H1 (cell line): ENCODE measurements around the gene TK1. TPM values are rescaled to one million over a fixed set of nuclear protein-coding genes. Genes with fewer than 3 reads are reported as not detected.

Experiments
- CTCF ChIA-PET: fragments of 300-600 bp; sonication (Branson Sonifier 250); formaldehyde crosslinking; loops from one replicate; lab custom pipeline; 2021; ENCODE audit not compliant: partially characterized antibody; lab: Charles Lee
- POLR2A ChIA-PET: fragments of 300-600 bp; sonication (Branson Sonifier 250); formaldehyde crosslinking; loops from one replicate; lab custom pipeline; 2021; ENCODE audit warnings: inconsistent platforms; ENCODE audit not compliant: partially characterized antibody; lab: Charles Lee
- DNase-seq, 2 experiments: peaks; one replicate each; pipeline versions ENCODE4 v3.0.0 to v3.0.0-alpha.2; 2010 to 2022; ENCODE audit warnings: low spot score in 2 of 2, low read depth in 1 of 2, mixed read lengths in 1 of 2
- FAIRE-seq: peaks from 2 replicates; lab custom pipeline; 2011; peaks lifted over from hg19 to GRCh38; lab: Jason Lieb, UNC
- H2AFZ ChIP-seq: 2 replicates; pipeline ENCODE4 v1.8.1; 2012; ENCODE audit warnings: low read length, inconsistent platforms
- H2AK5ac ChIP-seq: 2 replicates; pipeline ENCODE4 v1.6.1; 2013; ENCODE audit warnings: low read depth, low read length
- H2BK120ac ChIP-seq: replicated peaks from 2 replicates; pipeline ENCODE3; 2013; ENCODE audit warnings: low read depth, low read length, inconsistent platforms
- H2BK12ac ChIP-seq: 2 replicates; pipeline ENCODE4 v1.6.1; 2013; ENCODE audit warnings: low read depth, low read length
- H2BK15ac ChIP-seq: 2 replicates; pipeline ENCODE4 v1.6.1; 2013; ENCODE audit warnings: low read length
- H2BK20ac ChIP-seq: 2 replicates; pipeline ENCODE4 v1.6.1; 2013; ENCODE audit warnings: low read length
- H2BK5ac ChIP-seq: 2 replicates; pipeline ENCODE4 v1.6.1; 2013; ENCODE audit warnings: low read depth, low read length
- H3K14ac ChIP-seq: 2 replicates; pipeline ENCODE4 v1.6.1; 2013; ENCODE audit warnings: inconsistent platforms; ENCODE audit not compliant: insufficient read length
- H3K18ac ChIP-seq: 2 replicates; pipeline ENCODE4 v1.6.1; 2013; ENCODE audit warnings: low read length; ENCODE audit errors: extremely low read depth
- H3K23ac ChIP-seq: 2 replicates; pipeline ENCODE4 v1.6.1; 2013; ENCODE audit warnings: inconsistent platforms; ENCODE audit not compliant: insufficient read length
- H3K23me2 ChIP-seq: 2 replicates; pipeline ENCODE4 v1.6.1; 2013; ENCODE audit warnings: low read depth, low read length
- H3K27ac ChIP-seq: 2 replicates; pipeline ENCODE4 v1.6.1; 2011; ENCODE audit warnings: low read depth, low read length, inconsistent platforms
- H3K27me3 ChIP-seq, 4 experiments: replicated peaks in 1 of 4; 1 replicate in 1 of 4; 2 replicates in 3 of 4; pipeline versions ENCODE4 v1.6.1 to v1.8.1; 2011 to 2013; ENCODE audit warnings: low read length in 3 of 4, mild to moderate bottlenecking in 3 of 4, inconsistent platforms in 2 of 4, mixed read lengths in 2 of 4, moderate library complexity in 1 of 4; ENCODE audit not compliant: control insufficient read depth in 3 of 4, insufficient read depth in 3 of 4; ENCODE audit errors: extremely low read depth in 1 of 4
- H3K36me3 ChIP-seq, 4 experiments: 2 replicates each; pipeline versions ENCODE4 v1.6.1 to v1.8.1; 2011 to 2013; ENCODE audit warnings: mild to moderate bottlenecking in 4 of 4, low read length in 3 of 4, moderate library complexity in 2 of 4, control low read depth in 1 of 4, inconsistent platforms in 1 of 4; ENCODE audit not compliant: insufficient read depth in 4 of 4, control insufficient read depth in 2 of 4
- H3K4ac ChIP-seq: replicated peaks from 2 replicates; pipeline ENCODE3; 2013; ENCODE audit warnings: low read length, low read depth, mixed read lengths, inconsistent platforms; ENCODE audit not compliant: insufficient read length
- H3K4me1 ChIP-seq, 4 experiments: replicated peaks in 1 of 4; 1 replicate in 1 of 4; 2 replicates in 3 of 4; pipeline versions ENCODE4 v1.6.1 to v1.8.1; 2011 to 2013; ENCODE audit warnings: low read length in 3 of 4, inconsistent platforms in 2 of 4, mixed read lengths in 1 of 4; ENCODE audit not compliant: insufficient read depth in 4 of 4, control insufficient read depth in 3 of 4
- H3K4me2 ChIP-seq, 2 experiments: 2 replicates each; pipeline versions ENCODE4 v1.6.1 to v1.8.1; 2011 to 2013; ENCODE audit warnings: low read depth in 2 of 2, low read length in 2 of 2, control low read depth in 1 of 2, inconsistent platforms in 1 of 2, mild to moderate bottlenecking in 1 of 2; ENCODE audit not compliant: insufficient read depth in 1 of 2
- H3K4me3 ChIP-seq, 4 experiments: fragments of 200-600, 300-600 bp in 1 of 4; sonication (generic), shearing (Covaris generic), sonication (Bioruptor Twin) in 1 of 4; 2 replicates each; pipeline versions ENCODE4 v1.5.1 to v1.8.1; 2011 to 2016; ENCODE audit warnings: low read length in 4 of 4, low read depth in 3 of 4, control low read depth in 2 of 4, inconsistent platforms in 2 of 4, mild to moderate bottlenecking in 2 of 4, mixed read lengths in 1 of 4, moderate library complexity in 1 of 4; ENCODE audit not compliant: insufficient read depth in 2 of 4; ENCODE audit errors: extremely low read depth in 1 of 4
- H3K56ac ChIP-seq: replicated peaks from 2 replicates; pipeline ENCODE3; 2013; ENCODE audit warnings: low read depth, mild to moderate bottlenecking, mixed read lengths, low read length, inconsistent platforms; ENCODE audit not compliant: insufficient read length
- H3K79me1 ChIP-seq: 2 replicates; pipeline ENCODE4 v1.6.1; 2013; ENCODE audit warnings: low read depth, low read length, control low read depth
- H3K79me2 ChIP-seq, 2 experiments: 2 replicates each; pipeline versions ENCODE4 v1.6.1 to v1.8.1; 2012 to 2013; ENCODE audit warnings: low read length in 2 of 2, mild to moderate bottlenecking in 2 of 2, inconsistent platforms in 1 of 2; ENCODE audit not compliant: insufficient read depth in 2 of 2, control insufficient read depth in 1 of 2
- H3K9ac ChIP-seq, 4 experiments: replicated peaks in 1 of 4; 1 replicate in 1 of 4; 2 replicates in 3 of 4; pipeline versions ENCODE4 v1.6.1 to v1.8.1; 2011 to 2013; ENCODE audit warnings: low read depth in 3 of 4, low read length in 3 of 4, control low read depth in 2 of 4, mild to moderate bottlenecking in 2 of 4, moderate library complexity in 2 of 4, inconsistent platforms in 1 of 4; ENCODE audit errors: extremely low read depth in 1 of 4
- H3K9me3 ChIP-seq, 2 experiments: 2 replicates each; pipeline versions ENCODE4 v1.6.1 to v1.8.1; 2012 to 2013; ENCODE audit warnings: mild to moderate bottlenecking in 2 of 2, moderate library complexity in 2 of 2, control low read depth in 1 of 2, inconsistent platforms in 1 of 2, low read depth in 1 of 2, low read length in 1 of 2, mixed read lengths in 1 of 2; ENCODE audit not compliant: insufficient read depth in 2 of 2
- H4K20me1 ChIP-seq, 2 experiments: replicated peaks in 1 of 2; 2 replicates each; pipeline versions ENCODE3 to v1.8.1; 2011 to 2013; ENCODE audit warnings: inconsistent platforms in 2 of 2, low read length in 2 of 2, mild to moderate bottlenecking in 1 of 2; ENCODE audit not compliant: insufficient read depth in 2 of 2, control insufficient read depth in 1 of 2
- H4K5ac ChIP-seq: 2 replicates; pipeline ENCODE4 v1.6.1; 2013; ENCODE audit warnings: low read length, low read depth, mixed read lengths, inconsistent platforms; ENCODE audit not compliant: insufficient read length
- H4K8ac ChIP-seq: 2 replicates; pipeline ENCODE4 v1.8.0; 2013; ENCODE audit warnings: mild to moderate bottlenecking, moderate library complexity, low read length, inconsistent platforms; ENCODE audit not compliant: insufficient read depth; ENCODE audit errors: extremely low read depth
- H4K91ac ChIP-seq: replicated peaks from 2 replicates; pipeline ENCODE3; 2013; ENCODE audit warnings: low read length, mixed read lengths, inconsistent platforms; ENCODE audit not compliant: insufficient read length
- BCL11A ChIP-seq, 2 experiments: IDR thresholded peaks; one replicate each; pipeline ENCODE4 v1.6.1; 2011; ENCODE audit warnings: low read depth in 2 of 2, low read length in 2 of 2, mild to moderate bottlenecking in 2 of 2
- CREB1 ChIP-seq: IDR thresholded peaks from 2 replicates; pipeline ENCODE4 v1.6.1; 2012; ENCODE audit warnings: inconsistent platforms
- EP300 ChIP-seq, 2 experiments: IDR thresholded peaks; 1 replicate in 1 of 2; 2 replicates in 1 of 2; pipeline ENCODE4 v1.6.1; 2011 to 2012; ENCODE audit warnings: low read depth in 2 of 2, low read length in 2 of 2, mild to moderate bottlenecking in 2 of 2, borderline replicate concordance in 1 of 2, inconsistent platforms in 1 of 2, moderate library complexity in 1 of 2
- GABPA ChIP-seq: IDR thresholded peaks from 2 replicates; pipeline ENCODE4 v1.6.1; 2011; ENCODE audit warnings: mild to moderate bottlenecking, low read length, moderate library complexity, borderline replicate concordance; ENCODE audit not compliant: insufficient read depth
- KDM4A ChIP-seq: IDR thresholded peaks from one replicate; pipeline ENCODE4 v1.7.1; 2012; ENCODE audit warnings: low read depth, mild to moderate bottlenecking, moderate library complexity, low read length, inconsistent platforms; ENCODE audit not compliant: severe bottlenecking
- POU5F1 ChIP-seq: IDR thresholded peaks from 2 replicates; pipeline ENCODE4 v1.6.1; 2011; ENCODE audit warnings: low read depth, mild to moderate bottlenecking, low read length, moderate library complexity
- RAD21 ChIP-seq, 2 experiments: IDR thresholded peaks in 1 of 2; conservative IDR thresholded peaks in 1 of 2; 2 replicates each; pipeline ENCODE4 v1.6.1; 2011; ENCODE audit warnings: low read depth in 2 of 2, low read length in 2 of 2, improper control_type of control experiment in 1 of 2, inconsistent platforms in 1 of 2, mild to moderate bottlenecking in 1 of 2, moderate library complexity in 1 of 2
- SP1 ChIP-seq: IDR thresholded peaks from 2 replicates; pipeline ENCODE4 v1.6.1; 2011; ENCODE audit warnings: low read depth, low read length
- TAF1 ChIP-seq: IDR thresholded peaks from 2 replicates; pipeline ENCODE4 v1.6.1; 2011; ENCODE audit warnings: mild to moderate bottlenecking, low read depth, low read length
- TEAD4 ChIP-seq: IDR thresholded peaks from 2 replicates; pipeline ENCODE4 v1.6.1; 2012; ENCODE audit warnings: low read depth, low read length, inconsistent platforms, mixed read lengths
- WGBS, 2 experiments: shearing (Covaris generic) in 1 of 2; methylation state at CpG; one replicate each; pipeline versions ENCODE4 v1.1.6 to v1.1.7; 2013 to 2015; ENCODE audit warnings: low lambda C conversion rate in 2 of 2, mixed read lengths in 2 of 2, inconsistent platforms in 1 of 2, low coverage in 1 of 2, missing lambda C conversion rate in 1 of 2; ENCODE audit not compliant: insufficient replicate concordance in 2 of 2, insufficient coverage in 1 of 2, insufficient read length in 1 of 2; ENCODE audit errors: extremely low coverage in 1 of 2, missing lambda C conversion rate in 1 of 2; 5-methylcytosine and 5-hydroxymethylcytosine counted together
- polyA plus RNA-seq, 7 experiments: library from polyadenylated mRNA; depleted of rRNA in 3 of 7; stranded (reverse) in 5 of 7; unstranded in 2 of 7; fragments of >200 nt in 5 of 7; fragments of 200-250 nt in 2 of 7; gene quantifications; 1 replicate in 5 of 7; 2 replicates in 1 of 7; 4 replicates in 1 of 7; pipeline versions ENCODE4 v1.2.1 to v1.2.3, GENCODE V29; 2011 to 2013; ENCODE audit warnings: missing spikeins in 2 of 7, mixed read lengths in 2 of 7
- total RNA-seq: library from RNA; stranded (reverse); fragmentation: NEBNext Ultra II Directional; extraction: Animal tissue kit (Norgen Biotek cat#: 25700); gene quantifications from 2 replicates; pipeline ENCODE4 v1.2.1, GENCODE V29; 2021
- TF ChIP-seq, protein P1 (sequence below): IDR thresholded peaks from 2 replicates; pipeline ENCODE4 v1.6.1; 2011; ENCODE audit warnings: low read depth, mild to moderate bottlenecking, low read length; ENCODE audit not compliant: insufficient read depth

TK1 gene
- total and polyA plus RNA-seq, 2 of the 8 experiments (the other 6 are each of a cell fraction or from before 2014, with no cell fraction given) = 66.9 to 147 TPM

- peak overlapping the region; percentile 21; the same call in 1 of the 2 replicates for H2BK20ac ChIP-seq
- POLR2A ChIA-PET = interaction anchor here (0.6 to 2.0 kb wide), 6 partner anchors 9 to 74 kb away, joined by 3 to 8 read pairs (median 4); partner anchors contain the start of genes AFMID and TK1
Observed at GRCh38 chr17:78130090-78130436, 56.8 kb downstream of the TK1 start.

More at GRCh38 chr17:78130090-78130436, 56.8 kb downstream of the TK1 start:
- H2AK5ac ChIP-seq = peak overlapping the region; percentile 54; the same call in 1 of the 2 replicates
- TF ChIP-seq RAD21 (IDR thresholded peaks at IDR 0.05 in 1 of 2, conservative IDR thresholded peaks at IDR 0.05 in 1 of 2; ENCODE audit: low read depth in 2 of 2, low read length in 2 of 2) = no peak
- TF ChIP-seq POU5F1 = no peak
- no peak for TF ChIP-seq CREB1
- no peak for TF ChIP-seq SP1
- no peak for TF ChIP-seq TAF1
- TF ChIP-seq BCL11A (IDR thresholded peaks at IDR 0.05; ENCODE audit: low read depth in 2 of 2, low read length in 2 of 2) = no peak
- TF ChIP-seq KDM4A = no peak
- no peak for TF ChIP-seq TEAD4
- TF ChIP-seq EP300 (IDR thresholded peaks at IDR 0.05; ENCODE audit: borderline replicate concordance in 1 of 2, low read depth in 2 of 2, low read length in 2 of 2) = no peak
- TF ChIP-seq, protein P1, sequence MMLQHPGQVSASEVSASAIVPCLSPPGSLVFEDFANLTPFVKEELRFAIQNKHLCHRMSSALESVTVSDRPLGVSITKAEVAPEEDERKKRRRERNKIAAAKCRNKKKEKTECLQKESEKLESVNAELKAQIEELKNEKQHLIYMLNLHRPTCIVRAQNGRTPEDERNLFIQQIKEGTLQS = no peak
- TF ChIP-seq GABPA = no peak
- TF ChIP-seq, all 59 proteins: peak for 0
- Histone ChIP-seq H3K56ac (no peak overlapping the region), H3K23me2 (peaks cover 7% of the 10 kb centered on the region), H3K14ac (no peak overlapping the region), H3K4me2 (no peak overlapping the region), H4K5ac (no peak overlapping the region), H2BK12ac (peak overlapping the region; percentile 90; the same call in 1 of the 2 replicates), H3K23ac (no peak overlapping the region), H3K36me3 (peaks cover 0 to 3% (median under 1%) of the 10 kb centered on the region in 4 experiments; a peak in 2 of 8 replicates), H3K4me3 (no peak overlapping the region), H3K4me1 (peaks cover 0 to 31% (median 19%) of the 10 kb centered on the region in 4 experiments; a peak in 6 of 7 replicates), H3K79me1 (no peaks in the 10 kb centered on the region), H4K20me1 (peaks cover 2 to 5% of the 10 kb centered on the region in 2 experiments), H3K9me3 (no peaks in the 10 kb centered on the region), H2AFZ (no peak overlapping the region), H2BK120ac (no peak overlapping the region), H2BK5ac (peak overlapping the region; percentile 71; the same call in 1 of the 2 replicates), H4K8ac (no peak overlapping the region), H4K91ac (peak overlapping the region; percentile 57), H3K27me3 (peaks cover 0 to 26% (median 17%) of the 10 kb centered on the region in 4 experiments; a peak in 5 of 7 replicates), H3K9ac (no peak overlapping the region), H2BK15ac (peak overlapping the region; percentile 72; the same call in 1 of the 2 replicates), H3K79me2 (no peaks in the 10 kb centered on the region), H3K27ac (no peak overlapping the region), H3K18ac (no peak overlapping the region), H3K4ac (no peak overlapping the region)
- CTCF ChIA-PET = interaction anchor here (0.6 to 4.2 kb wide), 8 partner anchors 8 to 74 kb away, joined by 3 to 17 read pairs (median 5); no protein-coding TSS in a partner anchor
- 89% methylated on average over 2 of the region's 5 CpGs; no CpG with 5 or more reads in 1 of the 2 experiments for WGBS, 2 experiments
- DNase-seq = no peak
- FAIRE-seq = no peak
